Astrocyte of the spinal cord (primary cell): ENCODE results near the gene ODAD2.

Experiments
- DNase-seq: peaks from one replicate; pipeline ENCODE4 v3.0.0; 2011; ENCODE audit warnings: low read depth, low spot score
- H3K4me3 ChIP-seq: 2 replicates; pipeline ENCODE4 v1.5.1; 2011; ENCODE audit warnings: low read depth, mild to moderate bottlenecking, low read length, moderate library complexity
- CTCF ChIP-seq: IDR thresholded peaks from 2 replicates; pipeline ENCODE4 v1.5.1; 2012; ENCODE audit warnings: low read depth, mild to moderate bottlenecking, low read length, inconsistent platforms
- in situ Hi-C: cut with HindIII; loops from 2 replicates; pipeline ENCODE4 v1.10.0; 2017; ENCODE audit warnings: low sequenced_read_pairs

The ODAD2 gene

DNA sequence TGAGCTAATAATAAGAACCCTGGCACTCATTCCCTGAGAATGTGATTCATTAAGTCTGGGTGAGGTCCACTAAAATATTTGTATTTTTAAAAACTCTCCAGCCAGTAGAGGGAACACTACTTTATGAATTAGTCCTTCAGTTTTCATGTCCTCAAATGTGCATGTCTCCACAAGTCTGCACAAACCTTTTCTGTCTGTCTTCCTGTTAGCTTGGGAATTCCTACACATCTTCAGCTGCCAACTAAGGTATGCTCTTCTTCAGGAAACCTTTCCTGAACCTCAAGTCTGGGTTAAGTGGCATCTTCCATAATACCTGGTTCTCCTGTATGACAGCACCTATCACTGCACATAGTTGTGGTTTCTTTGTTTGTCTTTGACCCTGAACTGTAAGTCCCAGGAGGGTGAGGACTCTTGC, 133.7 kb downstream of the ODAD2 start:
- H3K4me3 ChIP-seq: no peak overlapping the region
- DNase-seq: peak; percentile 19
- no peak for TF ChIP-seq CTCF
- in situ Hi-C loops: no loop called here

DNA sequence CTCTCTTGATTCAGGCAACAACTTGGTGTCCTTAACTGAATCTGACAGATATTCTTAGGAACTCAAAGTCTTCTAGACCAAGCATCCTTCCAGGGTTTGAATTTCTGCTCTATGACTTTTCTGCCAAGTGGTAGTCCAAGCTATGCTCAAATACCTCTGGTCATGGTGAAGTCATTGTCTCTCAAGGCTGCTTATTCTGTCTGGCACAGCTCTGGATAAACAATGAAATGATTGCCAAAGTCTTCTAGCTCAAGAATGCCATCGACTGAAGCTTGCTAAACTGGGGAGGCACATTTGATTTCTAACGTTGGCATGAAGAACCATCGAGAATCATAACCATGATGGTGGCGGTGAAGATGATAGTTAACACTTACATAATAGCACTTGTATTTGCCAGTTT, 137.1 kb downstream of the ODAD2 start:
- TF ChIP-seq CTCF: no peak
- DNase-seq: no peak
- in situ Hi-C loops: no loop called here
- H3K4me3 ChIP-seq: no peak overlapping the region

DNA sequence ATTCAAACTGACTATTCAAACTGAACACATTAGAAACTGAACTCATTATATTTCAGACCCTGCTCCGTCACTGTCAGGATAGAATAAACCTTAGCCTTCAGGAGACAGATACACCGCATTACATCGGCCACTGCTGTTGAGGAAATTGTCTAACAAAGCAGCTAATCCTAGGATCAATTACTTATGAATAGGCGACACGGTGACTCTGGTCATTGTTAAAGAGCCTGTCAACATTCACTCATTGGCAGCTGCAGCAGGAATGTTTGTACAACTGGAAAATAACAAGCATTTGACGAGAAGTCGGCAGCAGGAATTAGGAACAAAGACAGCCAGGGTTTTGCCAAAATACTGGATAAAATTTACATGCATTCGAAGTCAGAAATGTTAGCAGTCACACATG, 141.3 kb downstream of the ODAD2 start:
- no peak for DNase-seq
- in situ Hi-C loops: no loop called here
- TF ChIP-seq CTCF: no peak
- no peak overlapping the region for H3K4me3 ChIP-seq

DNA sequence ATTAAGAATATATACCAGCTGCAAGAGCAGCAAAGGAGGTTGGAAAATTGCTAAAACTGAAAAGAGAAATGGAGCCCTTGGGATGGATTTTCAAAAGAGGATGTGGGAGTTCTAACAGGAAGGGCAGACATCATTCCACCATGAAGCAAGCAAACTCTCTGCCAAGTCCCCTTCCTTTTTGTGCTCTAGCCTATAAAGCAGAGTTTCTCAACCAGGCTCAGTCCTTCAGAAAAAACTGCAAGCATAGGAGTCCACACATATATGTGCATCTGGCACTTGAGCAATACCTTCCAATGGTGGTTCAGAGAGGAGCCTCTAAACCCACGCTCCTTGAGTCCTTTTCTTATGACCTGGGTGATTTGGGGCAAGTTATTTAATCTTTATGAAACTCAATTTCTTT, 154.7 kb downstream of the ODAD2 start:
- in situ Hi-C loops: no loop called here
- H3K4me3 ChIP-seq: no peak overlapping the region
- DNase-seq: no peak
- no peak for TF ChIP-seq CTCF

- no peak for DNase-seq
- H3K4me3 ChIP-seq: no peak overlapping the region
- no peak for TF ChIP-seq CTCF
- in situ Hi-C loops: no loop called here
Observed at GRCh38 chr10:27838901-27839300, 160.0 kb downstream of the ODAD2 start.

GRCh38 chr10:27838361-27838760, 160.5 kb downstream of the ODAD2 start:
- DNase-seq: peak; percentile 20
- TF ChIP-seq CTCF: no peak
- in situ Hi-C loops: no loop called here
- no peak overlapping the region for H3K4me3 ChIP-seq

DNA sequence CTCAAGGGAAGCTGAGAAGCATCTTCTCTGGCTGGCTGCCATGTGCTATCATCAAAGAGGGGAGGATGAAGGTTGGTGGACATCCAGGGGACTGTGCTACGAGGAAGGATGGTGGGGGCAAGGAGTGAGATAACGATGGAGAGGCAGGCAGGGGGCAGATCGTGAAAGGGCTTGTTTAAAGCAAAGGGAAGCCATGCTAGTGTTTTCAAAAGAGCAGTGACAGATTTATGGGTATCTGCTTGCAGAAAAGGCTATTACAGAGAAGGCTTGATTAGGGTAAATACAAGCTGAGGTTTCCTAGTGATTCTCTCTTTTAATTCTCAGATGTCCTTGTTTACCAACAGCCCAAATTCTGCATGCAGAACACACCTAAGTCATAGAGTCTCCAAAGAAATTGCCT, 164.4 kb downstream of the ODAD2 start:
- no peak for TF ChIP-seq CTCF
- no peak overlapping the region for H3K4me3 ChIP-seq
- in situ Hi-C loops: no loop called here
- DNase-seq: no peak
